Neuronal stem cell (in vitro differentiated cells): Measurements from ENCODE around the gene SHROOM4.
A peak's percentile ranks its signal among the peaks of the same experiment; 100 is the strongest.

Source experiments
- DNase-seq: peaks from one replicate; pipeline ENCODE4 v3.0.0-alpha.2; 2013; ENCODE audit warnings: low spot score
- H2AFZ ChIP-seq: one replicate; pipeline ENCODE4 v1.6.1; 2013; ENCODE audit warnings: mild to moderate bottlenecking, low read length, inconsistent platforms
- H2AK5ac ChIP-seq: 2 replicates; pipeline ENCODE4 v1.6.1; 2013; ENCODE audit warnings: low read depth, mild to moderate bottlenecking, inconsistent platforms, low read length, moderate library complexity, mixed read lengths
- H2BK120ac ChIP-seq: 2 replicates; pipeline ENCODE4 v1.6.1; 2013; ENCODE audit warnings: low read depth, mild to moderate bottlenecking, inconsistent platforms, low read length, moderate library complexity, mixed read lengths
- H2BK12ac ChIP-seq: one replicate; pipeline ENCODE4 v1.6.1; 2013; ENCODE audit warnings: low read length, inconsistent platforms
- H2BK15ac ChIP-seq: 2 replicates; pipeline ENCODE4 v1.6.1; 2013; ENCODE audit warnings: mild to moderate bottlenecking, low read length, inconsistent platforms, mixed read lengths
- H2BK5ac ChIP-seq: one replicate; pipeline ENCODE4 v1.6.1; 2013; ENCODE audit warnings: inconsistent platforms, mild to moderate bottlenecking, low read length, moderate library complexity
- H3K14ac ChIP-seq: one replicate; pipeline ENCODE4 v1.6.1; 2013; ENCODE audit warnings: low read length, inconsistent platforms
- H3K18ac ChIP-seq: 2 replicates; pipeline ENCODE4 v1.6.1; 2013; ENCODE audit warnings: low read length, inconsistent platforms
- H3K23ac ChIP-seq: 2 replicates; pipeline ENCODE4 v1.6.1; 2013; ENCODE audit warnings: low read depth, mild to moderate bottlenecking, mixed read lengths, low read length, inconsistent platforms; ENCODE audit not compliant: poor library complexity
- H3K27ac ChIP-seq: replicated peaks from 3 replicates; pipeline ENCODE4 v1.5.1; 2013; ENCODE audit warnings: low read length, inconsistent platforms
- H3K27me3 ChIP-seq, 3 experiments: 2 replicates each; pipeline ENCODE4 v1.6.1; 2013; ENCODE audit warnings: low read length in 3 of 3, mild to moderate bottlenecking in 2 of 3, inconsistent platforms in 1 of 3, low read depth in 1 of 3, mixed read lengths in 1 of 3, moderate library complexity in 1 of 3; ENCODE audit not compliant: control insufficient read depth in 3 of 3, insufficient read depth in 3 of 3
- H3K36me3 ChIP-seq, 2 donors: replicated peaks in 1 of 2; 2 replicates each; pipeline ENCODE4 v1.6.1; 2013; ENCODE audit warnings: low read length in 2 of 2; ENCODE audit not compliant: control insufficient read depth in 2 of 2, insufficient read depth in 2 of 2
- H3K4ac ChIP-seq: 2 replicates; pipeline ENCODE4 v1.6.1; 2013; ENCODE audit warnings: inconsistent platforms, mild to moderate bottlenecking, low read length, moderate library complexity
- H3K4me1 ChIP-seq, 2 donors: 1 replicate in 1 of 2; 2 replicates in 1 of 2; pipeline ENCODE4 v1.6.1; 2013; ENCODE audit warnings: low read length in 2 of 2, low read depth in 1 of 2; ENCODE audit not compliant: control insufficient read depth in 2 of 2, insufficient read depth in 1 of 2
- H3K4me2 ChIP-seq: one replicate; pipeline ENCODE4 v1.6.1; 2013; ENCODE audit warnings: mild to moderate bottlenecking, low read length, inconsistent platforms; ENCODE audit not compliant: insufficient read depth, poor library complexity, severe bottlenecking
- H3K4me3 ChIP-seq, 2 donors: 2 replicates each; pipeline ENCODE4 v1.5.1; 2013; ENCODE audit warnings: low read length in 2 of 2, mild to moderate bottlenecking in 2 of 2, inconsistent platforms in 1 of 2, moderate library complexity in 1 of 2
- H3K79me1 ChIP-seq: one replicate; pipeline ENCODE4 v1.6.1; 2013; ENCODE audit warnings: low read depth, mild to moderate bottlenecking, inconsistent platforms, low read length, moderate library complexity
- H3K9ac ChIP-seq: one replicate; pipeline ENCODE4 v1.6.1; 2013; ENCODE audit warnings: mild to moderate bottlenecking, low read depth, low read length, inconsistent platforms; ENCODE audit not compliant: poor library complexity
- H3K9me3 ChIP-seq, 2 donors: replicated peaks in 1 of 2; 2 replicates each; pipeline versions ENCODE3 to v1.6.1; 2013; ENCODE audit warnings: low read length in 2 of 2, mild to moderate bottlenecking in 2 of 2, inconsistent platforms in 1 of 2, low read depth in 1 of 2, mixed read lengths in 1 of 2, moderate library complexity in 1 of 2; ENCODE audit not compliant: control insufficient read depth in 2 of 2, insufficient read depth in 1 of 2
- H4K8ac ChIP-seq: one replicate; pipeline ENCODE4 v1.6.1; 2013; ENCODE audit warnings: low read depth, mild to moderate bottlenecking, inconsistent platforms, low read length, moderate library complexity
- H4K91ac ChIP-seq: one replicate; pipeline ENCODE4 v1.6.1; 2013; ENCODE audit warnings: low read length, low read depth, mild to moderate bottlenecking, inconsistent platforms; ENCODE audit not compliant: poor library complexity
- WGBS, 2 donors: extraction: QIAGEN DNeasy Blood & Tissue Kit; methylation state at CpG; one replicate each; pipeline ENCODE4 v1.1.7; 2013; ENCODE audit warnings: missing lambda C conversion rate in 2 of 2, mixed read lengths in 1 of 2; ENCODE audit not compliant: insufficient read length in 2 of 2, insufficient replicate concordance in 1 of 2; ENCODE audit errors: extremely low coverage in 2 of 2; 5-methylcytosine and 5-hydroxymethylcytosine counted together

Gene SHROOM4

DNA sequence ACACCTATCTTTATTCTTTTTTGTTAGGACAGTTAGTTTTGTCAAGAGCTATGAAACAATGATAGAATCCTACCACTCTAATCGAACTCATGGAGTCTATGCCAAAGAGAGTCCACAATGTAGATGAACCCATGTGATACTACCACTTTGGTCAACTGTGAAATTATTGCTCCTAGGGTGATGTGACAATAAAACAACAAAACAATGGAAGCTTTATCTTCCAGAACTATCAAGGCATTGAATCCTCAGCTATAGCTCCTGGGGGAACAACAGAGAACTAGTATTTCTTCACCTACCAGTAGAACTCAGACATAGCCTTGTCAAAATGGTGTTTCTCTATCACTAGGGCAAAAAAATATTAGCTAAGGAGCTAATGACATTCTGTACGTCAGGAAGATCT is 62.9 kb downstream of the SHROOM4 start:
- Histone ChIP-seq H2BK12ac (no peak overlapping the region), H2AFZ (no peak overlapping the region), H3K4me1 (no peaks in the 10 kb centered on the region), H3K4me2 (no peak overlapping the region), H2BK120ac (no peak overlapping the region), H3K4me3 (no peak overlapping the region), H2AK5ac (no peak overlapping the region), H3K27me3 (no peaks in the 10 kb centered on the region), H3K27ac (no peak overlapping the region), H4K8ac (no peak overlapping the region), H3K23ac (no peak overlapping the region), H4K91ac (no peak overlapping the region), H3K4ac (no peak overlapping the region), H3K79me1 (no peaks in the 10 kb centered on the region), H2BK15ac (no peak overlapping the region), H2BK5ac (no peak overlapping the region), H3K18ac (no peak overlapping the region), H3K36me3 (no peaks in the 10 kb centered on the region), H3K9ac (no peak overlapping the region), H3K14ac (no peak overlapping the region), H3K9me3 (no peaks in the 10 kb centered on the region)
- DNase-seq = no peak
- WGBS, 2 donors = no CpG with 5 or more reads among the region's 2 CpGs

- H2BK15ac ChIP-seq = no peak overlapping the region
- no peaks in the 10 kb centered on the region for H3K9me3 ChIP-seq
- H3K23ac ChIP-seq = no peak overlapping the region
- H2BK120ac ChIP-seq = no peak overlapping the region
- no peak overlapping the region for H3K4me3 ChIP-seq
- no peak overlapping the region for H2AK5ac ChIP-seq
- H3K79me1 ChIP-seq = no peaks in the 10 kb centered on the region
- no peak overlapping the region for H3K27ac ChIP-seq
- DNase-seq = peak; percentile 12
- no peak overlapping the region for H3K9ac ChIP-seq
- no peak overlapping the region for H2BK5ac ChIP-seq
- H4K91ac ChIP-seq = no peak overlapping the region
- no peak overlapping the region for H2BK12ac ChIP-seq
- H3K4me1 ChIP-seq = no peaks in the 10 kb centered on the region
- H3K14ac ChIP-seq = no peak overlapping the region
- H4K8ac ChIP-seq = no peak overlapping the region
- no peaks in the 10 kb centered on the region for H3K27me3 ChIP-seq
- no CpG with 5 or more reads among the region's 1 CpG for WGBS, 2 donors
- no peak overlapping the region for H2AFZ ChIP-seq
- no peaks in the 10 kb centered on the region for H3K36me3 ChIP-seq
- no peak overlapping the region for H3K4me2 ChIP-seq
- H3K4ac ChIP-seq = no peak overlapping the region
- H3K18ac ChIP-seq = no peak overlapping the region
Observed at GRCh38 chrX:50747471-50747900, 66.5 kb downstream of the SHROOM4 start.

- Histone ChIP-seq H4K91ac (no peak overlapping the region), H3K4me1 (no peaks in the 10 kb centered on the region), H3K36me3 (no peaks in the 10 kb centered on the region), H3K23ac (no peak overlapping the region), H2BK12ac (no peak overlapping the region), H3K9ac (no peak overlapping the region), H3K4me2 (no peak overlapping the region), H2BK5ac (no peak overlapping the region), H3K27ac (no peak overlapping the region), H3K18ac (no peak overlapping the region), H3K14ac (no peak overlapping the region), H2AK5ac (no peak overlapping the region), H2BK120ac (no peak overlapping the region), H3K27me3 (no peaks in the 10 kb centered on the region), H3K79me1 (no peaks in the 10 kb centered on the region), H2BK15ac (no peak overlapping the region), H3K4ac (no peak overlapping the region), H4K8ac (no peak overlapping the region), H2AFZ (no peak overlapping the region), H3K9me3 (no peaks in the 10 kb centered on the region), H3K4me3 (no peak overlapping the region)
- no peak for DNase-seq
- WGBS, 2 donors = no CpG with 5 or more reads among the region's 2 CpGs
Observed at GRCh38 chrX:50736656-50737055, 77.3 kb downstream of the SHROOM4 start.

DNA sequence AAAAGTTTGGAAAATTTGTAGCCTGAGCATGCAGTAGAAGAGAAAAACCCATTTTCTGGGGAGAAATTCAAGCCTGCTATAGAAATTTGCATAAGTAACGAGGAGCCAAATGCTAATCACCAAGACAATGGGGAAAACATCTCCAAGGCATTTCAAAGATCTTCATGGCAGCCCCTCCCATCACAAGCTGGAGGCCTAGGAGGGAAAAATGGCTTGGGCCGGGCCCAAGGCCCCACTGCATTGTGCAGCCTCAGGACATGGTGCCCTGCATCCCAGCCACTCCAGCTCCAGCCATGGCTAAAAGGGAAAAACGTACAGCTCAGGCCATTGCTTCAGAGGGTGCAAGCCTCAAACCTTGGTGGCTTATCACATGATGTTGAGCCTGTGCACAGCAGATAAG is 87.7 kb downstream of the SHROOM4 start:
- Histone ChIP-seq H3K18ac (no peak overlapping the region), H3K4me1 (no peaks in the 10 kb centered on the region), H2BK15ac (no peak overlapping the region), H3K27me3 (peaks cover 0 to 2% (median 0%) of the 10 kb centered on the region in 3 experiments), H3K4me3 (no peak overlapping the region), H2BK5ac (no peak overlapping the region), H3K4ac (no peak overlapping the region), H3K79me1 (no peaks in the 10 kb centered on the region), H3K27ac (no peak overlapping the region), H2BK120ac (no peak overlapping the region), H4K91ac (no peak overlapping the region), H3K9me3 (no peaks in the 10 kb centered on the region), H2AK5ac (no peak overlapping the region), H4K8ac (no peak overlapping the region), H3K4me2 (no peak overlapping the region), H2AFZ (no peak overlapping the region), H3K9ac (no peak overlapping the region), H3K23ac (no peak overlapping the region), H3K14ac (no peak overlapping the region), H3K36me3 (no peaks in the 10 kb centered on the region), H2BK12ac (no peak overlapping the region)
- no peak for DNase-seq
- no CpG with 5 or more reads among the region's 3 CpGs for WGBS, 2 donors
